HepG2 (cell line): ENCODE data around the gene KRTAP9-2. TPM values are rescaled to one million over a fixed set of nuclear protein-coding genes. Genes with fewer than 3 reads are reported as not detected.

Experiments used
- ATAC-seq: fragments of 200-7000 bp; cut with Tn5 transposase; 3 replicates; pipeline ENCODE4 v1.9.1; 2020; ENCODE audit warnings: mild to moderate bottlenecking, moderate library complexity
- BruUV-seq: library from RNA; stranded (reverse); fragments of 400-500 nt; replicated peaks from 2 replicates; lab custom pipeline; 2021; lab: Mats Ljungman, UMichigan
- CTCF ChIA-PET: fragments of 300-600 bp; formaldehyde crosslinking; extraction: SDS; loops from one replicate; lab custom pipeline; 2021; ENCODE audit warnings: low total read pairs, inconsistent platforms, low intra/inter-chr PET ratio; lab: Yijun Ruan, JAX
- POLR2A ChIA-PET: fragments of 350-600 bp; sonication (Branson Sonifier 250); formaldehyde crosslinking; loops from one replicate; lab custom pipeline; 2020; ENCODE audit warnings: antibody characterized with exemption, inconsistent platforms; lab: Yijun Ruan, JAX
- DNase-seq: peaks from one replicate; pipeline ENCODE4 v3.0.0-alpha.2; 2015; ENCODE audit warnings: low spot score
- FAIRE-seq: peaks from 3 replicates; lab custom pipeline; 2011; peaks lifted over from hg19 to GRCh38; lab: Jason Lieb, UNC
- H2AFZ ChIP-seq: one replicate; pipeline ENCODE4 v1.6.1; 2011; ENCODE audit warnings: low read length, inconsistent platforms
- H3K27ac ChIP-seq: fragments of 300-600 bp; 3 replicates; pipeline ENCODE4 v1.8.0; 2011; ENCODE audit warnings: mixed run types, mild to moderate bottlenecking, mixed read lengths, low read length, inconsistent platforms; ENCODE audit not compliant: insufficient read depth; ENCODE audit errors: extremely low read length
- H3K27me3 ChIP-seq, 2 experiments: fragments of 200-600 bp in 1 of 2; 2 replicates in 1 of 2; 3 replicates in 1 of 2; pipeline versions ENCODE4 v1.6.0 to v1.8.0; 2011; ENCODE audit warnings: low read length in 2 of 2, mild to moderate bottlenecking in 2 of 2, moderate library complexity in 2 of 2, inconsistent platforms in 1 of 2; ENCODE audit not compliant: insufficient read depth in 2 of 2, control insufficient read depth in 1 of 2
- H3K36me3 ChIP-seq, 2 experiments: fragments of 200-600 bp in 1 of 2; replicated peaks in 1 of 2; 2 replicates in 1 of 2; 3 replicates in 1 of 2; pipeline versions ENCODE4 v1.5.1 to v1.8.0; 2011; ENCODE audit warnings: low read length in 2 of 2, inconsistent platforms in 1 of 2; ENCODE audit not compliant: insufficient read depth in 2 of 2, control insufficient read depth in 1 of 2
- H3K4me1 ChIP-seq: 2 replicates; pipeline ENCODE4 v1.5.1; 2012; ENCODE audit warnings: low read length, inconsistent platforms; ENCODE audit not compliant: insufficient read depth
- H3K4me2 ChIP-seq: 2 replicates; pipeline ENCODE4 v1.6.0; 2011; ENCODE audit warnings: low read depth, low read length, inconsistent platforms
- H3K4me3 ChIP-seq, 3 experiments: fragments of 200-600 bp in 1 of 3; sonication (generic), shearing (Covaris generic) in 1 of 3; replicated peaks in 1 of 3; 2 replicates each; pipeline ENCODE4 v1.5.1; 2011 to 2016; ENCODE audit warnings: low read length in 3 of 3, inconsistent platforms in 2 of 3, low read depth in 2 of 3, mild to moderate bottlenecking in 2 of 3, control low read depth in 1 of 3, mixed read lengths in 1 of 3; ENCODE audit not compliant: insufficient read depth in 1 of 3
- H3K79me2 ChIP-seq: one replicate; pipeline ENCODE4 v1.6.1; 2011; ENCODE audit warnings: low read length, inconsistent platforms; ENCODE audit not compliant: insufficient read depth
- H3K9ac ChIP-seq: 2 replicates; pipeline ENCODE4 v1.6.0; 2011; ENCODE audit warnings: mild to moderate bottlenecking, low read depth, low read length, inconsistent platforms; ENCODE audit not compliant: insufficient read depth
- H3K9me3 ChIP-seq: 2 replicates; pipeline ENCODE4 v1.5.1; 2012; ENCODE audit warnings: mild to moderate bottlenecking, low read length
- H4K20me1 ChIP-seq: 2 replicates; pipeline ENCODE4 v1.6.0; 2011; ENCODE audit warnings: inconsistent platforms, mild to moderate bottlenecking, low read length, moderate library complexity; ENCODE audit not compliant: insufficient read depth
- CENPX ChIP-seq: sonication (generic); formaldehyde crosslinking; IDR thresholded peaks from 2 replicates; pipeline ENCODE4 v1.9.0; 2021; ENCODE audit warnings: mild to moderate bottlenecking, missing genetic modification reagents, moderate library complexity
- HOXA7 ChIP-seq: sonication (generic); formaldehyde crosslinking; IDR thresholded peaks from 2 replicates; pipeline ENCODE4 v1.8.1; 2022; ENCODE audit warnings: mild to moderate bottlenecking, missing genetic modification reagents, moderate library complexity
- KDM5A ChIP-seq: fragments of 200-600 bp; sonication (generic); IDR thresholded peaks from 2 replicates; pipeline ENCODE4 v1.7.0; 2018; ENCODE audit warnings: antibody characterized with exemption, mild to moderate bottlenecking, low read length, borderline replicate concordance
- MAFK ChIP-seq, 2 experiments: IDR thresholded peaks in 1 of 2; conservative IDR thresholded peaks in 1 of 2; 2 replicates each; pipeline ENCODE4 v1.6.1; 2011; ENCODE audit warnings: improper control_type of control experiment in 2 of 2, low read length in 2 of 2
- MIER2 ChIP-seq: IDR thresholded peaks from 2 replicates; pipeline ENCODE4 v1.6.1; 2016; ENCODE audit warnings: missing biosample characterization, missing genetic modification reagents
- NFRKB ChIP-seq: fragments of 450-650 bp; IDR thresholded peaks from 2 replicates; pipeline ENCODE4 v1.6.1; 2017
- NR1H2 ChIP-seq: sonication (generic); formaldehyde crosslinking; IDR thresholded peaks from 2 replicates; pipeline ENCODE4 v1.8.1; 2022; ENCODE audit warnings: low read depth, missing genetic modification reagents, borderline replicate concordance
- SMAD9 ChIP-seq: sonication (generic); formaldehyde crosslinking; IDR thresholded peaks from 2 replicates; pipeline ENCODE4 v1.5.1; 2020; ENCODE audit warnings: mild to moderate bottlenecking, missing genetic modification reagents
- ZFAT ChIP-seq: sonication (generic); formaldehyde crosslinking; conservative IDR thresholded peaks from 2 replicates; pipeline ENCODE4 v1.8.1; 2023; ENCODE audit warnings: missing genetic modification reagents, inconsistent platforms
- ZNF224 ChIP-seq: sonication (generic); formaldehyde crosslinking; IDR thresholded peaks from 2 replicates; pipeline ENCODE4 v1.5.0; 2020; ENCODE audit warnings: mild to moderate bottlenecking, missing genetic modification reagents
- ZSCAN31 ChIP-seq: sonication (generic); formaldehyde crosslinking; IDR thresholded peaks from 2 replicates; pipeline ENCODE4 v1.5.0; 2020; ENCODE audit warnings: low read depth, mild to moderate bottlenecking, missing genetic modification reagents
- WGBS: methylation state at CpG from one replicate; pipeline ENCODE4 v1.1.6; 2017; ENCODE audit warnings: low lambda C conversion rate; 5-methylcytosine and 5-hydroxymethylcytosine counted together
- in situ Hi-C: cut with HindIII; loops from 2 replicates; pipeline ENCODE4 v1.10.0; 2017; ENCODE audit warnings: low pct_unique_long_range_greater_than_20kb; ENCODE audit not compliant: extremely low pct_ligation_motif_present
- intact Hi-C: fragments of 100-400 bp; cut with micrococcal nuclease; formaldehyde crosslinking; loops from one replicate; pipeline ENCODE4 v1.10.0; 2022; ENCODE audit not compliant: unreplicated experiment
- polyA plus RNA-seq, 8 experiments: library from polyadenylated mRNA; depleted of rRNA in 3 of 8; stranded (reverse) in 7 of 8; unstranded in 1 of 8; fragments of >200 nt; fragmentation: Illumina TruSeq in 4 of 8; extraction: Trizol in 4 of 8; gene quantifications; 2 replicates each; pipeline versions ENCODE4 v1.2.1 to v1.2.3, GENCODE V29; 2011 to 2016; ENCODE audit warnings: low read depth in 4 of 8, missing spikeins in 1 of 8, mixed read lengths in 1 of 8; ENCODE audit not compliant: insufficient read depth in 1 of 8
- total RNA-seq, 5 experiments: library from RNA; depleted of rRNA; stranded (reverse); fragments of >200 nt; fragmentation: Illumina TruSeq; extraction: Trizol; gene quantifications; 2 replicates each; pipeline ENCODE4 v1.2.3, GENCODE V29; 2016; ENCODE audit warnings: low read depth in 1 of 5
- TF ChIP-seq, protein P1 (sequence below): sonication (generic); formaldehyde crosslinking; IDR thresholded peaks from 2 replicates; pipeline ENCODE4 v1.4.0; 2020; ENCODE audit warnings: missing genetic modification reagents

Gene KRTAP9-2
- total and polyA plus RNA-seq, 2 of the 13 experiments (the other 11 are each of a cell fraction or from before 2014, with no cell fraction given), result not detected

DNA sequence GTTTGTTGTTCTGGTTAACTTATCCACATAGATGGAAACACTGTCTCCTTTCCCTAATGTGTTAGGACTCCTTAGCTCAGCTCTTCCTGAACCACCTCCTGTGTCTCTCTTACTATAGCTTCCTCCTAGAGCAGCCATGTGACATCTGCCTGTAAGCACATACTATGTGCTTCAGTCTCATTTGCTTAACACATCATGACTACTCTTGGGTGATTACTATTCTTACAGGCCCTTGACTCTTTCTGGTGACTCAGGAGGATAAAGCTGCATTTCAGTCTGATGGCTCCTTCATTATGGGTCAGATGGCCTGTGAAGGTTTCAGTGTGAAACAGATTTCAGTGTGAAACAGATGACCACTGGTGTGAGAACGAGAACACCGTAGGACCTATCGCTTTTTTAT is 48.1 kb upstream of the KRTAP9-2 start:
- no peak overlapping the region for H3K4me3 ChIP-seq
- intact Hi-C loops, result loop anchor here (10.0 kb wide), 1 partner anchor 274 kb away; no protein-coding TSS in a partner anchor
- POLR2A ChIA-PET, result no interaction called here
- H3K4me1 ChIP-seq, result no peaks in the 10 kb centered on the region
- DNase-seq, result no peak
- TF ChIP-seq ZNF224 (no peak), NFRKB (no peak), KDM5A (no peak), NR1H2 (no peak), ZSCAN31 (CRISPR knock-in tag) (no peak), CENPX (CRISPR knock-in tag) (no peak), MAFK (conservative IDR thresholded peaks at IDR 0.05 in 1 of 2, IDR thresholded peaks at IDR 0.05 in 1 of 2; ENCODE audit: low read length in 2 of 2) (no peak), HOXA7 (CRISPR knock-in tag) (no peak), ZFAT (CRISPR knock-in tag) (no peak), MIER2 (CRISPR knock-in tag) (no peak), SMAD9 (CRISPR knock-in tag) (no peak)
- TF ChIP-seq, protein P1, sequence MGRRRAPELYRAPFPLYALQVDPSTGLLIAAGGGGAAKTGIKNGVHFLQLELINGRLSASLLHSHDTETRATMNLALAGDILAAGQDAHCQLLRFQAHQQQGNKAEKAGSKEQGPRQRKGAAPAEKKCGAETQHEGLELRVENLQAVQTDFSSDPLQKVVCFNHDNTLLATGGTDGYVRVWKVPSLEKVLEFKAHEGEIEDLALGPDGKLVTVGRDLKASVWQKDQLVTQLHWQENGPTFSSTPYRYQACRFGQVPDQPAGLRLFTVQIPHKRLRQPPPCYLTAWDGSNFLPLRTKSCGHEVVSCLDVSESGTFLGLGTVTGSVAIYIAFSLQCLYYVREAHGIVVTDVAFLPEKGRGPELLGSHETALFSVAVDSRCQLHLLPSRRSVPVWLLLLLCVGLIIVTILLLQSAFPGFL (CRISPR knock-in tag), result no peak
- H3K36me3 ChIP-seq, result no peaks in the 10 kb centered on the region
- in situ Hi-C loops, result no loop called here
- no peaks in the 10 kb centered on the region for H3K79me2 ChIP-seq
- no peak overlapping the region for H3K27ac ChIP-seq
- no peak for ATAC-seq
- CTCF ChIA-PET, result no interaction called here
- FAIRE-seq, result no peak
- no peak overlapping the region for H3K9ac ChIP-seq
- H3K27me3 ChIP-seq, result peaks cover 0 to 33% of the 10 kb centered on the region in 2 experiments; a peak in 3 of 5 replicates
- no peaks in the 10 kb centered on the region for H3K9me3 ChIP-seq
- no TSS peak for BruUV-seq
- H2AFZ ChIP-seq, result no peak overlapping the region
- no peak overlapping the region for H3K4me2 ChIP-seq
- H4K20me1 ChIP-seq, result no peaks in the 10 kb centered on the region
- 26% methylated on average over 3 of the region's 3 CpGs for WGBS
